Keratinocyte (primary cell): ENCODE measurements around the gene FRMD3. TPM values are rescaled to one million over a fixed set of nuclear protein-coding genes. Genes with fewer than 3 reads are reported as not detected.

Experiments used
- DNase-seq: peaks from one replicate; pipeline ENCODE4 v3.0.0-alpha.2; 2011; ENCODE audit warnings: low read depth, missing footprints, low spot score
- FAIRE-seq: peaks from 2 replicates; lab custom pipeline; 2011; peaks lifted over from hg19 to GRCh38; lab: Jason Lieb, UNC
- H2AFZ ChIP-seq: 2 replicates; pipeline ENCODE4 v1.6.0; 2012; ENCODE audit warnings: low read length, control low read depth, inconsistent platforms; ENCODE audit not compliant: control insufficient read depth
- H3K27ac ChIP-seq: 2 replicates; pipeline ENCODE4 v1.5.1; 2011; ENCODE audit warnings: low read length; ENCODE audit not compliant: control insufficient read depth, insufficient read depth
- H3K27me3 ChIP-seq: 3 replicates; pipeline ENCODE4 v1.6.0; 2011; ENCODE audit warnings: low read length; ENCODE audit not compliant: control insufficient read depth, insufficient read depth; ENCODE audit errors: extremely low read depth
- H3K36me3 ChIP-seq, 2 experiments: 2 replicates in 1 of 2; 3 replicates in 1 of 2; pipeline ENCODE4 v1.5.1; 2011; ENCODE audit warnings: low read length in 2 of 2, mild to moderate bottlenecking in 1 of 2; ENCODE audit not compliant: control insufficient read depth in 2 of 2, insufficient read depth in 2 of 2; ENCODE audit errors: extremely low read depth in 1 of 2
- H3K4me1 ChIP-seq: 3 replicates; pipeline ENCODE4 v1.5.1; 2011; ENCODE audit warnings: low read length; ENCODE audit not compliant: control insufficient read depth, insufficient read depth; ENCODE audit errors: extremely low read depth
- H3K4me2 ChIP-seq: 3 replicates; pipeline ENCODE4 v1.6.0; 2011; ENCODE audit warnings: low read depth, low read length; ENCODE audit not compliant: control insufficient read depth, insufficient read depth; ENCODE audit errors: extremely low read depth
- H3K4me3 ChIP-seq, 3 experiments: fragments of 200-600 bp in 1 of 3; sonication (generic) in 1 of 3; 2 replicates in 2 of 3; 3 replicates in 1 of 3; pipeline ENCODE4 v1.5.1; 2011 to 2016; ENCODE audit warnings: low read length in 3 of 3, mild to moderate bottlenecking in 3 of 3, control low read depth in 2 of 3, inconsistent platforms in 1 of 3, low read depth in 1 of 3, mixed read lengths in 1 of 3, mixed run types in 1 of 3, moderate library complexity in 1 of 3; ENCODE audit not compliant: control insufficient read depth in 2 of 3, insufficient read depth in 2 of 3; ENCODE audit errors: extremely low read depth in 1 of 3
- H3K79me2 ChIP-seq: 2 replicates; pipeline ENCODE4 v1.6.0; 2012; ENCODE audit warnings: low read length; ENCODE audit not compliant: control insufficient read depth, insufficient read depth
- H3K9ac ChIP-seq: 3 replicates; pipeline ENCODE4 v1.6.0; 2011; ENCODE audit warnings: low read length; ENCODE audit not compliant: control insufficient read depth, insufficient read depth; ENCODE audit errors: extremely low read depth
- H3K9me1 ChIP-seq: 3 replicates; pipeline ENCODE4 v1.6.0; 2011; ENCODE audit warnings: low read length; ENCODE audit not compliant: control insufficient read depth, insufficient read depth; ENCODE audit errors: extremely low read depth
- H3K9me3 ChIP-seq: 2 replicates; pipeline ENCODE4 v1.5.1; 2012; ENCODE audit warnings: low read depth, low read length; ENCODE audit not compliant: control insufficient read depth
- H4K20me1 ChIP-seq: 3 replicates; pipeline ENCODE4 v1.6.0; 2011; ENCODE audit warnings: low read length; ENCODE audit not compliant: control insufficient read depth, insufficient read depth; ENCODE audit errors: extremely low read depth
- CTCF ChIP-seq, 3 experiments: IDR thresholded peaks in 1 of 3; conservative IDR thresholded peaks in 1 of 3; optimal IDR thresholded peaks in 1 of 3; 2 replicates in 2 of 3; 3 replicates in 1 of 3; pipeline versions ENCODE3 to v1.5.1; 2011; ENCODE audit warnings: low read length in 3 of 3, mild to moderate bottlenecking in 3 of 3, moderate library complexity in 2 of 3, control low read depth in 1 of 3, inconsistent platforms in 1 of 3; ENCODE audit not compliant: insufficient read depth in 2 of 3; ENCODE audit errors: extremely low read depth in 1 of 3
- EZH2 ChIP-seq: IDR thresholded peaks from one replicate; pipeline ENCODE4 v1.6.1; 2012; ENCODE audit warnings: inconsistent platforms, mild to moderate bottlenecking, low read length, moderate library complexity
- dilution Hi-C: fragments of 300-500 bp; cut with MboI; formaldehyde crosslinking; loops from one replicate; pipeline ENCODE4 v1.7.0; 2020; ENCODE audit warnings: low sequenced_read_pairs; ENCODE audit not compliant: extremely low pct_ligation_motif_present
- polyA plus RNA-seq, 5 experiments: library from polyadenylated mRNA; depleted of rRNA in 3 of 5; stranded (reverse) in 3 of 5; stranded (forward) in 1 of 5; unstranded in 1 of 5; fragments of >200 nt; gene quantifications; 1 replicate in 1 of 5; 2 replicates in 3 of 5; 3 replicates in 1 of 5; pipeline versions ENCODE4 v1.2.1 to v1.2.3, GENCODE V29; 2011 to 2012; ENCODE audit warnings: missing spikeins in 2 of 5, low read depth in 1 of 5, low replicate concordance in 1 of 5

The FRMD3 gene
- polyA plus RNA-seq, 1 donor (not counting 4 experiments of a cell fraction or from before 2014, with no cell fraction given): 0.21 TPM

DNA sequence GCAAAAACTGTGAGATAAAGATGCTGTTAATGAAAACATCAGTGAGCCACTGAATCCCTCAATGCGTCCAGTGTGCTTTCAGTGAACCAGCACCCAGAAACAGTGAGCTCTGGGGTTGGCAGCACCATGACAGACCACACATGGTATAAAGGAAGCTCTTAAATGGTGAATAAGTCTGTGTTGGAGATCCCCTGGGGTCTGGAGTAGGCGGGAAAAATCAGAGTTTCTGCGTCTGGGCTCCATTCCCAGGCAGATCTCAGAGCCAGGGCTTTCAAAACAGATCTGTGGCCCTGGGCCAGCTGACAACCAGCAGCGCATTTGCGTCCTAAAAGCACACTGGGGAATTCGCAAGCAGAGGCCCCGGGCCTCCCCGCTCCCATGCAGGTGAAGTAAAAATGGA, 233.5 kb downstream of the FRMD3 start:
- TF ChIP-seq CTCF (optimal IDR thresholded peaks at IDR 0.05 in 1 of 3, IDR thresholded peaks at IDR 0.05 in 1 of 3, conservative IDR thresholded peaks at IDR 0.05 in 1 of 3; ENCODE audit: extremely low read depth in 1 of 3, insufficient read depth in 2 of 3, low read length in 3 of 3) (no peak), EZH2 (no peak)
- Histone ChIP-seq H3K4me2 (no peak overlapping the region), H3K9me3 (no peaks in the 10 kb centered on the region), H3K4me3 (no peak overlapping the region), H2AFZ (no peak overlapping the region), H3K4me1 (no peaks in the 10 kb centered on the region), H3K36me3 (no peaks in the 10 kb centered on the region), H3K27me3 (no peaks in the 10 kb centered on the region), H3K9me1 (no peaks in the 10 kb centered on the region), H3K79me2 (no peaks in the 10 kb centered on the region), H3K9ac (no peak overlapping the region), H3K27ac (no peak overlapping the region), H4K20me1 (no peaks in the 10 kb centered on the region)
- dilution Hi-C loops: no loop called here
- no peak for FAIRE-seq
- no peak for DNase-seq

DNA sequence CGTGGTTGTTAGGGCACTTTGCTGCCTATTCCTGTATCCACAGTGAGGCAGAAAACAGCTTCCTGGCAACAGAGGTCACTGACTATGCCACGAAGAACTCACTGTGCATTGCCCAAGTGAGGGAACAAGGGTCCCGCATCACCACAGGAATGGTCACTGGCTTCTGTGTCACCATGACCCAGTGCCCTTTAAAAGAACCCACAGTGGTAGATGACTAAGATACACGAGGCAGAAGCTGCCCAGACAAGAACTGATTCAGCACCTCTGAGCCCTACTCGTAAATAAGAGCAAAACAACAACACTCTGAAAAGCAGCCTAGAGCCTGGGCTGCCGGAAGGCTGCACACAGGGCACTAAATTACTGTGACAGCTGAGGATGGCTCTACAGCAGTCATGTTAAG, 238.6 kb downstream of the FRMD3 start:
- dilution Hi-C loops: no loop called here
- Histone ChIP-seq H3K9ac (no peak overlapping the region), H3K4me3 (no peak overlapping the region), H3K4me2 (no peak overlapping the region), H2AFZ (no peak overlapping the region), H3K4me1 (no peaks in the 10 kb centered on the region), H3K79me2 (no peaks in the 10 kb centered on the region), H3K36me3 (no peaks in the 10 kb centered on the region), H3K27ac (no peak overlapping the region), H3K9me1 (no peaks in the 10 kb centered on the region), H3K9me3 (no peaks in the 10 kb centered on the region), H4K20me1 (no peaks in the 10 kb centered on the region), H3K27me3 (no peaks in the 10 kb centered on the region)
- DNase-seq: no peak
- FAIRE-seq: no peak
- no peak for TF ChIP-seq EZH2
- no peak for TF ChIP-seq CTCF (optimal IDR thresholded peaks at IDR 0.05 in 1 of 3, IDR thresholded peaks at IDR 0.05 in 1 of 3, conservative IDR thresholded peaks at IDR 0.05 in 1 of 3; ENCODE audit: extremely low read depth in 1 of 3, insufficient read depth in 2 of 3, low read length in 3 of 3)
